Activated T-cell treated with anti-CD3 and anti-CD28 coated beads, Interleukin-2, amount 50 U/mL, for 72 hours (primary cell): Measurements from ENCODE around the gene CITED2. TPM values are rescaled to one million over a fixed set of nuclear protein-coding genes. Genes with fewer than 3 reads are reported as not detected.

ENCODE experiments used
- ATAC-seq, 2 donors: fragments of 150-1000 bp; cut with Tn5 transposase; replicated peaks in 1 of 2; 2 replicates each; pipeline ENCODE4 v1.10.0; 2021; ENCODE audit warnings: moderate library complexity in 2 of 2, mild to moderate bottlenecking in 1 of 2
- DNase-seq, 2 donors: peaks; one replicate each; pipeline ENCODE4 v3.0.0; 2021 to 2022; ENCODE audit warnings: mixed read lengths in 1 of 2
- H3K27ac Mint-ChIP-seq: one replicate; pipeline ENCODE4 v1.8.0; 2022; ENCODE audit warnings: mild to moderate bottlenecking, moderate library complexity, mixed read lengths
- H3K27me3 Mint-ChIP-seq: one replicate; pipeline ENCODE4 v1.8.0; 2022; ENCODE audit warnings: low read depth, mixed read lengths
- H3K36me3 Mint-ChIP-seq, 2 donors: one replicate each; pipeline ENCODE4 v1.8.0; 2022; ENCODE audit warnings: mixed read lengths in 2 of 2, mild to moderate bottlenecking in 1 of 2; ENCODE audit not compliant: insufficient read depth in 2 of 2
- H3K4me1 Mint-ChIP-seq: one replicate; pipeline ENCODE4 v1.8.0; 2022; ENCODE audit warnings: low read depth, mixed read lengths
- H3K4me3 Mint-ChIP-seq, 2 donors: one replicate each; pipeline ENCODE4 v1.8.0; 2022; ENCODE audit warnings: mild to moderate bottlenecking in 2 of 2, mixed read lengths in 2 of 2, moderate library complexity in 2 of 2
- H3K9me3 Mint-ChIP-seq, 2 donors: one replicate each; pipeline ENCODE4 v1.8.0; 2022; ENCODE audit warnings: mixed read lengths in 2 of 2
- total RNA-seq, 2 donors: library from RNA; stranded (reverse); gene quantifications; one replicate each; pipeline ENCODE4 v1.2.3, GENCODE V29; 2022

The CITED2 gene
- total RNA-seq, 2 donors from 2014 or later = 26.0 to 73.0 TPM

GRCh38 chr6:139398658-139399057 is 24.2 kb upstream of the CITED2 start:
- Mint-ChIP-seq H3K36me3 (no peaks in the 10 kb centered on the region), H3K27me3 (no peaks in the 10 kb centered on the region), H3K9me3 (no peaks in the 10 kb centered on the region), H3K4me3 (no peak overlapping the region), H3K4me1 (no peaks in the 10 kb centered on the region), H3K27ac (no peak overlapping the region)
- DNase-seq (no peak), ATAC-seq (no peak)

GRCh38 chr6:139395891-139396301 is 21.4 kb upstream of the CITED2 start:
- ATAC-seq (no peak), DNase-seq (no peak)
- H3K4me1 Mint-ChIP-seq = no peaks in the 10 kb centered on the region
- no peaks in the 10 kb centered on the region for H3K36me3 Mint-ChIP-seq
- no peaks in the 10 kb centered on the region for H3K27me3 Mint-ChIP-seq
- H3K27ac Mint-ChIP-seq = no peak overlapping the region
- H3K4me3 Mint-ChIP-seq = no peak overlapping the region
- no peaks in the 10 kb centered on the region for H3K9me3 Mint-ChIP-seq

GRCh38 chr6:139395371-139395770 is 20.9 kb upstream of the CITED2 start:
- Mint-ChIP-seq H3K4me3 (no peak overlapping the region), H3K27me3 (no peaks in the 10 kb centered on the region), H3K36me3 (no peaks in the 10 kb centered on the region), H3K4me1 (no peaks in the 10 kb centered on the region), H3K27ac (no peak overlapping the region), H3K9me3 (no peaks in the 10 kb centered on the region)
- ATAC-seq = no peak
- DNase-seq = no peak

GRCh38 chr6:139394027-139394649 is 19.7 kb upstream of the CITED2 start:
- Mint-ChIP-seq H3K27ac (peak overlapping the region; percentile 37), H3K27me3 (no peaks in the 10 kb centered on the region), H3K4me1 (no peaks in the 10 kb centered on the region), H3K36me3 (no peaks in the 10 kb centered on the region), H3K4me3 (no peak overlapping the region), H3K9me3 (no peaks in the 10 kb centered on the region)
- DNase-seq (no peak), ATAC-seq (no peak)

GRCh38 chr6:139392794-139393193 is 18.3 kb upstream of the CITED2 start:
- no peaks in the 10 kb centered on the region for H3K36me3 Mint-ChIP-seq
- H3K9me3 Mint-ChIP-seq = no peaks in the 10 kb centered on the region
- H3K27ac Mint-ChIP-seq = no peak overlapping the region
- no peak overlapping the region for H3K4me3 Mint-ChIP-seq
- no peak for DNase-seq
- H3K27me3 Mint-ChIP-seq = no peaks in the 10 kb centered on the region
- H3K4me1 Mint-ChIP-seq = no peaks in the 10 kb centered on the region
- ATAC-seq = peak; percentile 11 to 65

GRCh38 chr6:139391709-139392108 is 17.3 kb upstream of the CITED2 start:
- DNase-seq (no peak), ATAC-seq (no peak)
- Mint-ChIP-seq H3K27ac (no peak overlapping the region), H3K4me3 (no peak overlapping the region), H3K27me3 (no peaks in the 10 kb centered on the region), H3K9me3 (no peaks in the 10 kb centered on the region), H3K36me3 (no peaks in the 10 kb centered on the region), H3K4me1 (no peaks in the 10 kb centered on the region)

- Mint-ChIP-seq H3K9me3 (no peaks in the 10 kb centered on the region), H3K27ac (no peak overlapping the region), H3K27me3 (no peaks in the 10 kb centered on the region)
Measured at GRCh38 chr6:139390447-139390846, 16.0 kb upstream of the CITED2 start.

GRCh38 chr6:139388384-139388783 is 13.9 kb upstream of the CITED2 start:
- no peak for ATAC-seq
- no peak overlapping the region for H3K27ac Mint-ChIP-seq

More at GRCh38 chr6:139390447-139390846, 16.0 kb upstream of the CITED2 start:
- Mint-ChIP-seq H3K4me3 (no peak overlapping the region), H3K36me3 (no peaks in the 10 kb centered on the region), H3K4me1 (no peaks in the 10 kb centered on the region)
- DNase-seq (no peak), ATAC-seq (no peak)

GRCh38 chr6:139386404-139386803 is 12.0 kb upstream of the CITED2 start:
- Mint-ChIP-seq H3K4me3 (no peak overlapping the region), H3K4me1 (no peaks in the 10 kb centered on the region), H3K9me3 (no peaks in the 10 kb centered on the region), H3K27me3 (no peaks in the 10 kb centered on the region), H3K27ac (no peak overlapping the region), H3K36me3 (peaks cover 0 to 1% of the 10 kb centered on the region in 2 donors)
- ATAC-seq = no peak
- no peak for DNase-seq

More at GRCh38 chr6:139388384-139388783, 13.9 kb upstream of the CITED2 start:
- H3K36me3 Mint-ChIP-seq = no peaks in the 10 kb centered on the region
- no peak for DNase-seq
- H3K4me3 Mint-ChIP-seq = no peak overlapping the region
- H3K27me3 Mint-ChIP-seq = no peaks in the 10 kb centered on the region
- no peaks in the 10 kb centered on the region for H3K4me1 Mint-ChIP-seq
- H3K9me3 Mint-ChIP-seq = no peaks in the 10 kb centered on the region

GRCh38 chr6:139381216-139381865 is 6.9 kb upstream of the CITED2 start:
- H3K4me3 Mint-ChIP-seq = no peak overlapping the region
- DNase-seq (no peak), ATAC-seq (no peak)
- H3K9me3 Mint-ChIP-seq = no peaks in the 10 kb centered on the region
- no peak overlapping the region for H3K27ac Mint-ChIP-seq
- peaks cover 16% of the 10 kb centered on the region for H3K4me1 Mint-ChIP-seq
- peaks cover 0 to 1% of the 10 kb centered on the region in 2 donors for H3K36me3 Mint-ChIP-seq
- no peaks in the 10 kb centered on the region for H3K27me3 Mint-ChIP-seq

GRCh38 chr6:139380611-139381010 is 6.2 kb upstream of the CITED2 start:
- no peaks in the 10 kb centered on the region for H3K27me3 Mint-ChIP-seq
- ATAC-seq (no peak), DNase-seq (no peak)
- H3K4me1 Mint-ChIP-seq = peaks cover 16% of the 10 kb centered on the region
- H3K9me3 Mint-ChIP-seq = no peaks in the 10 kb centered on the region
- H3K4me3 Mint-ChIP-seq = no peak overlapping the region
- no peak overlapping the region for H3K27ac Mint-ChIP-seq
- H3K36me3 Mint-ChIP-seq = peaks cover 0 to 1% of the 10 kb centered on the region in 2 donors

- H3K4me1 Mint-ChIP-seq = peaks cover 16% of the 10 kb centered on the region
- no peak overlapping the region for H3K4me3 Mint-ChIP-seq
- no peaks in the 10 kb centered on the region for H3K27me3 Mint-ChIP-seq
- no peak overlapping the region for H3K27ac Mint-ChIP-seq
- no peaks in the 10 kb centered on the region for H3K9me3 Mint-ChIP-seq
- ATAC-seq (no peak), DNase-seq (no peak)
- peaks cover 0 to 1% of the 10 kb centered on the region in 2 donors for H3K36me3 Mint-ChIP-seq
Measured at GRCh38 chr6:139380168-139380567, 5.7 kb upstream of the CITED2 start.

- Mint-ChIP-seq H3K4me3 (peak overlapping the region in 1 of 2 donors; percentile 65), H3K27me3 (no peaks in the 10 kb centered on the region), H3K4me1 (peaks cover 20% of the 10 kb centered on the region), H3K36me3 (peaks cover 4 to 6% of the 10 kb centered on the region in 2 donors), H3K9me3 (no peaks in the 10 kb centered on the region), H3K27ac (peak overlapping the region; percentile 34)
- DNase-seq (peak; percentile 40 to 43), ATAC-seq (peak; percentile 16)
Measured at GRCh38 chr6:139378882-139379341, 4.5 kb upstream of the CITED2 start.
